Ovary (tissue), 9 donors: ENCODE measurements around the gene ITGB3BP. TPM values are rescaled to one million over a fixed set of nuclear protein-coding genes. Genes with fewer than 3 reads are reported as not detected.

Experiments
- DNase-seq, 5 donors: peaks; one replicate each; pipeline ENCODE4 v3.0.0-alpha.2; 2019 to 2020
- H3K27ac ChIP-seq, 2 donors: fragments of 200-600 bp; one replicate each; pipeline versions ENCODE4 v1.5.1 to v1.8.0; 2019 to 2022
- H3K27me3 ChIP-seq: fragments of 200-600 bp; one replicate; pipeline ENCODE4 v1.8.0; 2022
- H3K36me3 ChIP-seq: fragments of 200-600 bp; sonication (generic); one replicate; pipeline ENCODE4 v1.5.1; 2019
- H3K4me1 ChIP-seq: one replicate; pipeline ENCODE4 v1.8.1; 2013; ENCODE audit warnings: mild to moderate bottlenecking, moderate library complexity; ENCODE audit not compliant: insufficient read depth
- H3K4me3 ChIP-seq: fragments of 200-600 bp; sonication (generic); one replicate; pipeline ENCODE4 v1.5.1; 2017
- H3K9me3 ChIP-seq, 2 donors: fragments of 200-600 bp in 1 of 2; sonication (generic) in 1 of 2; one replicate each; pipeline versions ENCODE4 v1.5.1 to v1.8.1; 2013 to 2019; ENCODE audit warnings: mild to moderate bottlenecking in 1 of 2, moderate library complexity in 1 of 2
- EP300 ChIP-seq: sonication (generic); formaldehyde crosslinking; IDR thresholded peaks from one replicate; pipeline ENCODE4 v1.6.1; 2017; ENCODE audit warnings: antibody characterized with exemption
- POLR2A ChIP-seq: fragments of 450-650 bp; IDR thresholded peaks from one replicate; pipeline ENCODE4 v1.6.1; 2017; ENCODE audit warnings: antibody characterized with exemption, mild to moderate bottlenecking, moderate library complexity
- WGBS, 3 donors: extraction: QIAGEN DNeasy Blood & Tissue Kit in 1 of 3; methylation state at CpG; one replicate each; pipeline versions ENCODE4 v1.1.5 to v1.1.7; 2013 to 2017; 5-methylcytosine and 5-hydroxymethylcytosine counted together
- intact Hi-C, 4 donors: fragments of 100-400 bp; cut with DNase I; formaldehyde crosslinking; loops; one replicate each; pipeline versions ENCODE4 v1.11.0 to v1.15.1; 2022 to 2023
- polyA plus RNA-seq, 2 donors: library from polyadenylated mRNA; stranded (reverse); fragments of 200-250 nt in 1 of 2; fragments of 350-450 nt in 1 of 2; fragmentation: Illumina TruSeq in 1 of 2; extraction: RNeasy Lipid Tissue Mini Kit (QIAGEN cat#74804) in 1 of 2; gene quantifications; one replicate each; pipeline ENCODE4 v1.2.3, GENCODE V29; 2013 to 2014
- total RNA-seq, 7 donors: library from RNA; depleted of rRNA in 2 of 7; stranded (reverse); fragments of >200 nt in 2 of 7; fragmentation: NEBNext Ultra II Directional in 3 of 7; extraction: Animal tissue kit (Norgen Biotek cat#: 25700) in 3 of 7; gene quantifications; one replicate each; pipeline versions ENCODE4 v1.1.0 to v1.2.4, GENCODE V29; 2016 to 2023
- TF ChIP-seq, protein P1 (sequence below), 3 donors: fragments of 450-650 bp in 2 of 3; fragments of 200-600 bp in 1 of 3; IDR thresholded peaks; one replicate each; pipeline versions ENCODE4 v1.5.1 to v1.8.0; 2016 to 2022; ENCODE audit warnings: antibody characterized with exemption in 3 of 3, mild to moderate bottlenecking in 1 of 3
- donor health status: DM: no; HTN: no; CAD: no; lungs with moderate emphysema.
- donor health status: DM: no; HTN: no; CAD: no.
- donor health status: Bipolar disorder and iron deficiency.
- donor health status: DM: yes; HTN: yes; CAD: no.
- donor health status: DM: no; HTN: no; CAD: no.
- donor health status: DM: yes; HTN: yes; CAD: no.

ITGB3BP gene
- total and polyA plus RNA-seq, 9 donors: 10.7 to 32.1 (median 22.3) TPM

DNA sequence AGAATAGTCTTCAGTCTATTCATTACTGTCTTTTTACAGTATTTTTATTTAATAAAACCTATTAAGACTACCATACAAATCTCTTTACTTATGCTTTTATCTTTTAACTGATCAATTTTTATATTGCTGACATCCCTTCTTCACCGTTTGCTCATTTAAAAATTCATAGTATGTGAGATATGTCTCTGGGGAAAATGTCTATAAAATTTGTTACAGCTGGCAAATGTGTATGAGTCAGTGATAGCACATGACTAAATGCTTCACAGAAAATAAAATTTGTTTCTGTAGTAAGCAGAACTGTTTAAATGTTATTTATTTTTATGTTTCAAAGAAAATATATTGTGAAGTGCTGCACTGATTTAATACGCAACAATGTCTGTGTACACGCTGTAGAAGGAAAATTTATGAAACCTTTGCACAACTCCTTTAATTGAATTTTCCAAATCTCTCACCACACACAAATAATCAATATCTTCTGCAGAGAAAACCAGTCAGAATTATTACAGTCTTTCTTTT lies 74.2 kb downstream of the ITGB3BP start:
- DNase-seq: no peak
- H3K9me3 ChIP-seq: no peaks in the 10 kb centered on the region
- no peaks in the 10 kb centered on the region for H3K27me3 ChIP-seq

DNA sequence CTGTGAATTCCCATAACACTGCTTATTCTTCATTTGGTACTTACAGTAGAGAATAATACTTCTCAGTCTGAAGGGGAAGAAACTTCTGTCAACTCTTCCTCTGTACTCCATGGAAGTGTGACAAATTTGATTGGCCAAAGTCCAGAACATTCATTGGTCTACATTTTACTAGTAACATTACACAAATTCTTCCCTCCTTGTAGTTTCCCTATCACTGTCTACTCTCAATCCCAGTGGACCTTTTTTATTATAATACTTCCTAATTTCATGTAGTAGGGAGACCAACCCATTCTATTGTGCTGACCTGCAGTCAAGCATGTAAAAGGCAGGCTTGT lies 80.9 kb downstream of the ITGB3BP start:
- H3K9me3 ChIP-seq: no peaks in the 10 kb centered on the region
- no peak overlapping the region for H3K27ac ChIP-seq
- no peak for DNase-seq
- no peaks in the 10 kb centered on the region for H3K4me1 ChIP-seq
- intact Hi-C loops: no loop called here
- peaks cover 2% of the 10 kb centered on the region for H3K27me3 ChIP-seq
- no peak overlapping the region for H3K4me3 ChIP-seq
- no peaks in the 10 kb centered on the region for H3K36me3 ChIP-seq
- TF ChIP-seq POLR2A (no peak), EP300 (no peak)
- TF ChIP-seq, protein P1, sequence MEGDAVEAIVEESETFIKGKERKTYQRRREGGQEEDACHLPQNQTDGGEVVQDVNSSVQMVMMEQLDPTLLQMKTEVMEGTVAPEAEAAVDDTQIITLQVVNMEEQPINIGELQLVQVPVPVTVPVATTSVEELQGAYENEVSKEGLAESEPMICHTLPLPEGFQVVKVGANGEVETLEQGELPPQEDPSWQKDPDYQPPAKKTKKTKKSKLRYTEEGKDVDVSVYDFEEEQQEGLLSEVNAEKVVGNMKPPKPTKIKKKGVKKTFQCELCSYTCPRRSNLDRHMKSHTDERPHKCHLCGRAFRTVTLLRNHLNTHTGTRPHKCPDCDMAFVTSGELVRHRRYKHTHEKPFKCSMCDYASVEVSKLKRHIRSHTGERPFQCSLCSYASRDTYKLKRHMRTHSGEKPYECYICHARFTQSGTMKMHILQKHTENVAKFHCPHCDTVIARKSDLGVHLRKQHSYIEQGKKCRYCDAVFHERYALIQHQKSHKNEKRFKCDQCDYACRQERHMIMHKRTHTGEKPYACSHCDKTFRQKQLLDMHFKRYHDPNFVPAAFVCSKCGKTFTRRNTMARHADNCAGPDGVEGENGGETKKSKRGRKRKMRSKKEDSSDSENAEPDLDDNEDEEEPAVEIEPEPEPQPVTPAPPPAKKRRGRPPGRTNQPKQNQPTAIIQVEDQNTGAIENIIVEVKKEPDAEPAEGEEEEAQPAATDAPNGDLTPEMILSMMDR (IDR thresholded peaks at IDR 0.05): no peak

More for the DNA sequence above, 74.2 kb downstream of the ITGB3BP start:
- Histone ChIP-seq H3K4me1 (no peaks in the 10 kb centered on the region), H3K27ac (no peak overlapping the region), H3K4me3 (no peak overlapping the region), H3K36me3 (no peaks in the 10 kb centered on the region)
- TF ChIP-seq, protein P1 (IDR thresholded peaks at IDR 0.05): no peak
- TF ChIP-seq EP300 (no peak), POLR2A (no peak)
- WGBS, 3 donors: 76 to 80% (median 77%) methylated on average over 3 of the region's 3 CpGs
- intact Hi-C loops: no loop called here

DNA sequence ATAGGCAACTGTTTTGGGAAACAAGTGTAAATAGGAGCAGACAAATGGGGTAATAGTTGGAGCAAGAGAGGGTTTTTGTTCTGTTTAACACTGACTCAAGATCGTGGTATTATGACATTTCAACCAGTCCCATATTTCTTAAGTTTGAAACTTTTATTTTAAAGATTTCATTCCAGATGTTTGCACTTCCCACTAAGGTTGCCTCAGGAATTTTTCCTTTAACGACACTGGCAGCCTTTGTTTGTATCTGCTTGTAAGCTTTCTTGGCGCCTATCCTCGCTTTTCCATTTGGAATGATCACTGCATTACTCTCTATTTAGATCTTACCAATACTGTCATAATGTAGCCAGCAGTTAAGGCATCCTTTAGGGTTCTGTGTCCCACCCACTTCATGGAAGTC lies 87.9 kb downstream of the ITGB3BP start:
- Histone ChIP-seq H3K36me3 (no peaks in the 10 kb centered on the region), H3K4me1 (no peaks in the 10 kb centered on the region), H3K27ac (no peak overlapping the region), H3K9me3 (no peaks in the 10 kb centered on the region), H3K27me3 (no peaks in the 10 kb centered on the region), H3K4me3 (no peak overlapping the region)
- WGBS, 3 donors: 48 to 67% (median 64%) methylated on average over 4 of the region's 4 CpGs
- intact Hi-C loops: no loop called here
- DNase-seq: no peak
- TF ChIP-seq EP300 (no peak), POLR2A (no peak)
- TF ChIP-seq, protein P1 (IDR thresholded peaks at IDR 0.05): no peak

DNA sequence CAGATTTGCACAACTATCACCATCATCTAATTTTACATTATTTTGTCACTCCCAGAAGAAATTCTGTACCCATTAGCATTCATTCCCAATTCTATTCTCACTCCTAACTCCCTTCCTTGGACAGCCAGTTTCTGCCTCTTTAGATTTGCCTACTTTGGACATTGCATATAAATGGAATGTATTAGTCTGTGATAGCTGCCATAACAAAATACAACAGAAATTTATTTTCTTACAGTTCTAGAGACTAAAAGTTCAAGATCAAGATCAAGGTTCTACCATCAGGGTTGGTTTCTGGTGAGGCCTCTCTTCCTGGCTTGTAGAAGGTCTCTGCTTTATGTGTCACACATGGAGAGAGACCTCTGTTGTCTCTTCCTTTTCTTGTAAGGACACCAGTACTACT lies 93.7 kb downstream of the ITGB3BP start:
- TF ChIP-seq, protein P1 (IDR thresholded peaks at IDR 0.05): no peak
- TF ChIP-seq EP300 (no peak), POLR2A (no peak)
- H3K36me3 ChIP-seq: no peaks in the 10 kb centered on the region
- DNase-seq: no peak

DNA sequence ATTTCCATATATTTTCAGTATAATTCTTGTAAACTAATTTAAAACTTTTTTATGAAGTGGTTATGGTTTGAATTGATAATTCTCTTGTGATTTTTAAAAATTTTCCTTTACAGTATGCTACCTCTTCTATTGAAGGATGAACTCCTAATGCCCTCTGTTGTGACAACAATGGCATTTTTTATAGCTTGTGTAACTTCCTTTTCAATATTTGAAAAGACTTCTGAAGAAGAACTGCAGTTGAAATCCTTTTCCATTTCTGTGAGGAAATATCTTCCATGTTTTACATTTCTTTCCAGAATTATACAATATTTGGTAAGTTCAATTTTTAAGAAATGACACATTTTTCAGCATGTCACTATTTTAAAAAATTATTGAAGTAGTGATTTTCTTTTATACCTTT lies 94.2 kb downstream of the ITGB3BP start:
- Histone ChIP-seq H3K4me1 (no peaks in the 10 kb centered on the region), H3K4me3 (no peak overlapping the region), H3K36me3 (no peaks in the 10 kb centered on the region), H3K27me3 (no peaks in the 10 kb centered on the region), H3K27ac (no peak overlapping the region), H3K9me3 (no peaks in the 10 kb centered on the region)
- intact Hi-C loops: no loop called here
- TF ChIP-seq POLR2A (no peak), EP300 (no peak)
- TF ChIP-seq, protein P1 (IDR thresholded peaks at IDR 0.05): no peak
- no peak for DNase-seq

More for the DNA sequence above, 93.7 kb downstream of the ITGB3BP start:
- Histone ChIP-seq H3K27me3 (no peaks in the 10 kb centered on the region), H3K4me3 (no peak overlapping the region), H3K9me3 (no peaks in the 10 kb centered on the region), H3K4me1 (no peaks in the 10 kb centered on the region), H3K27ac (no peak overlapping the region)
- intact Hi-C loops: no loop called here
